Stimulated activated CD8-positive, alpha-beta memory T cell treated with anti-CD3 and anti-CD28 coated beads, Interleukin-4, amount 100 ng/mL, for 4 hours (primary cell): ENCODE measurements around the gene IL6.

Experiments used
- DNase-seq, 2 donors: peaks; one replicate each; pipeline ENCODE4 v3.0.0-alpha.2; 2020; ENCODE audit warnings: low read depth in 2 of 2, low spot score in 1 of 2

The IL6 gene

DNA sequence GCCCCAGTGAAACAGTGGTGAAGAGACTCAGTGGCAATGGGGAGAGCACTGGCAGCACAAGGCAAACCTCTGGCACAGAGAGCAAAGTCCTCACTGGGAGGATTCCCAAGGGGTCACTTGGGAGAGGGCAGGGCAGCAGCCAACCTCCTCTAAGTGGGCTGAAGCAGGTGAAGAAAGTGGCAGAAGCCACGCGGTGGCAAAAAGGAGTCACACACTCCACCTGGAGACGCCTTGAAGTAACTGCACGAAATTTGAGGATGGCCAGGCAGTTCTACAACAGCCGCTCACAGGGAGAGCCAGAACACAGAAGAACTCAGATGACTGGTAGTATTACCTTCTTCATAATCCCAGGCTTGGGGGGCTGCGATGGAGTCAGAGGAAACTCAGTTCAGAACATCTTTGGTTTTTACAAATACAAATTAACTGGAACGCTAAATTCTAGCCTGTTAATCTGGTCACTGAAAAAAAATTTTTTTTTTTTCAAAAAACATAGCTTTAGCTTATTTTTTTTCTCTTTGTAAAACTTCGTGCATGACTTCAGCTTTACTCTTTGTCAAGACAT, 574 bp upstream of the IL6 start:
- DNase-seq: no peak

DNA sequence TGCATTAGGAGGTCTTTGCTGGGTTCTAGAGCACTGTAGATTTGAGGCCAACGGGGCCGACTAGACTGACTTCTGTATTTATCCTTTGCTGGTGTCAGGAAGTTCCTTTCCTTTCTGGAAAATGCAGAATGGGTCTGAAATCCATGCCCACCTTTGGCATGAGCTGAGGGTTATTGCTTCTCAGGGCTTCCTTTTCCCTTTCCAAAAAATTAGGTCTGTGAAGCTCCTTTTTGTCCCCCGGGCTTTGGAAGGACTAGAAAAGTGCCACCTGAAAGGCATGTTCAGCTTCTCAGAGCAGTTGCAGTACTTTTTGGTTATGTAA, 675 bp downstream of the IL6 start:
- DNase-seq: no peak

DNA sequence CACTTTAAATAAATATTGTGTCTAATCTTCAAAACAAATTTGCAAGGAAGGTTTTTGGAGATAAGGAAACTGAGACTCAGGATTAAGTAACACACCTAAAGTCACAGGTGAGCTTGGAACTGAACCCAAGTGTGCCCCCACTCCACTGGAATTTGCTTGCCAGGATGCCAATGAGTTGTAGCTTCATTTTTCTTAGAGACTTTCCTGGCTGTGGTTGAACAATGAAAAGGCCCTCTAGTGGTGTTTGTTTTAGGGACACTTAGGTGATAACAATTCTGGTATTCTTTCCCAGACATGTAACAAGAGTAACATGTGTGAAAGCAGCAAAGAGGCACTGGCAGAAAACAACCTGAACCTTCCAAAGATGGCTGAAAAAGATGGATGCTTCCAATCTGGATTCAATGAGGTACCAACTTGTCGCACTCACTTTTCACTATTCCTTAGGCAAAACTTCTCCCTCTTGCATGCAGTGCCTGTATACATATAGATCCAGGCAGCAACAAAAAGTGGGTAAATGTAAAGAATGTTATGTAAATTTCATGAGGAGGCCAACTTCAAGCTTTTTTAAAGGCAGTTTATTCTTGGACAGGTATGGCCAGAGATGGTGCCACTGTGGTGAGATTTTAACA, 1.5 kb downstream of the IL6 start:
- DNase-seq: no peak

DNA sequence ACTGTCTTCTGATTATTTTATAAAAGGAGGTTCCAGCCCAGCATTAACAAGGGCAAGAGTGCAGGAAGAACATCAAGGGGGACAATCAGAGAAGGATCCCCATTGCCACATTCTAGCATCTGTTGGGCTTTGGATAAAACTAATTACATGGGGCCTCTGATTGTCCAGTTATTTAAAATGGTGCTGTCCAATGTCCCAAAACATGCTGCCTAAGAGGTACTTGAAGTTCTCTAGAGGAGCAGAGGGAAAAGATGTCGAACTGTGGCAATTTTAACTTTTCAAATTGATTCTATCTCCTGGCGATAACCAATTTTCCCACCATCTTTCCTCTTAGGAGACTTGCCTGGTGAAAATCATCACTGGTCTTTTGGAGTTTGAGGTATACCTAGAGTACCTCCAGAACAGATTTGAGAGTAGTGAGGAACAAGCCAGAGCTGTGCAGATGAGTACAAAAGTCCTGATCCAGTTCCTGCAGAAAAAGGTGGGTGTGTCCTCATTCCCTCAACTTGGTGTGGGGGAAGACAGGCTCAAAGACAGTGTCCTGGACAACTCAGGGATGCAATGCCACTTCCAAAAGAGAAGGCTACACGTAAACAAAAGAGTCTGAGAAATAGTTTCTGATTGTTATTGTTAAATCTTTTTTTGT, 2.3 kb downstream of the IL6 start:
- DNase-seq: no peak

DNA sequence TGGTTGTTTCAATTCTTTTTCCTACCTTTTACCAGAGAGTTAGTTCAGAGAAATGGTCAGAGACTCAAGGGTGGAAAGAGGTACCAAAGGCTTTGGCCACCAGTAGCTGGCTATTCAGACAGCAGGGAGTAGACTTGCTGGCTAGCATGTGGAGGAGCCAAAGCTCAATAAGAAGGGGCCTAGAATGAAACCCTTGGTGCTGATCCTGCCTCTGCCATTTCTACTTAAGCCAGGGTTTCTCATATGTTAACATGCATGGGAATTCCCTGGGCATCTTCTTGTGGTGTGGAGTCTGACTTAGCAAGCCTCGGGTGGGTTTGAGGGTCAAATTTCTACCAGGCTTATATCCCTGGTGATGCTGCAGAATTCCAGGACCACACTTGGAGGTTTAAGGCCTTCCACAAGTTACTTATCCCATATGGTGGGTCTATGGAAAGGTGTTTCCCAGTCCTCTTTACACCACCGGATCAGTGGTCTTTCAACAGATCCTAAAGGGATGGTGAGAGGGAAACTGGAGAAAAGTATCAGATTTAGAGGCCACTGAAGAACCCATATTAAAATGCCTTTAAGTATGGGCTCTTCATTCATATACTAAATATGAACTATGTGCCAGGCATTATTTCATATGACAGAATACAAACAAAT, 3.2 kb downstream of the IL6 start:
- DNase-seq: no peak

DNA sequence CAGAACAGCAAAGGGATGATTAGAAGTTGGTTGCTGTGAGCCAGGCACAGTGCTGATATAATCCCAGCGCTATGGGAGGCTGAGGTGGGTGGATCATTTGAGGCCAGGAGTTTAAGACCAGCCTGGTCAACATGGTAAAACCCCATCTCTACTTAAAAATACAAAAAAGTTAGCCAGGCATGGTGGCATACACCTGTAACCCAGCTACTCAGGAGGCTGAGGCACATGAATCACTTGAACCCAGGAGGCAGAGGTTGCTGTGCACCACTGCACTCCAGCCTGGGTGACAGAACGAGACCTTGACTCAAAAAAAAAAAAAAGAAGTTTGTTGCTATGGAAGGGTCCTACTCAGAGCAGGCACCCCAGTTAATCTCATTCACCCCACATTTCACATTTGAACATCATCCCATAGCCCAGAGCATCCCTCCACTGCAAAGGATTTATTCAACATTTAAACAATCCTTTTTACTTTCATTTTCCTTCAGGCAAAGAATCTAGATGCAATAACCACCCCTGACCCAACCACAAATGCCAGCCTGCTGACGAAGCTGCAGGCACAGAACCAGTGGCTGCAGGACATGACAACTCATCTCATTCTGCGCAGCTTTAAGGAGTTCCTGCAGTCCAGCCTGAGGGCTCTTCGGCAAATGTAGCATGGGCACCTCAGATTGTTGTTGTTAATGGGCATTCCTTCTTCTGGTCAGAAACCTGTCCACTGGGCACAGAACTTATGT, 4.1 kb downstream of the IL6 start:
- no peak for DNase-seq

DNA sequence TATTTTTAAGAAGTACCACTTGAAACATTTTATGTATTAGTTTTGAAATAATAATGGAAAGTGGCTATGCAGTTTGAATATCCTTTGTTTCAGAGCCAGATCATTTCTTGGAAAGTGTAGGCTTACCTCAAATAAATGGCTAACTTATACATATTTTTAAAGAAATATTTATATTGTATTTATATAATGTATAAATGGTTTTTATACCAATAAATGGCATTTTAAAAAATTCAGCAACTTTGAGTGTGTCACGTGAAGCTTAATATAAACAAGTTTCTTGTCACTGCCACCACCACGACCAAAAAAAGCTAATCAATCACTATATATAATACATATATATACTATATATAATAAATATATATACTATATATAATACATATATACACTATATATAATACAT, 4.8 kb downstream of the IL6 start:
- DNase-seq: no peak

DNA sequence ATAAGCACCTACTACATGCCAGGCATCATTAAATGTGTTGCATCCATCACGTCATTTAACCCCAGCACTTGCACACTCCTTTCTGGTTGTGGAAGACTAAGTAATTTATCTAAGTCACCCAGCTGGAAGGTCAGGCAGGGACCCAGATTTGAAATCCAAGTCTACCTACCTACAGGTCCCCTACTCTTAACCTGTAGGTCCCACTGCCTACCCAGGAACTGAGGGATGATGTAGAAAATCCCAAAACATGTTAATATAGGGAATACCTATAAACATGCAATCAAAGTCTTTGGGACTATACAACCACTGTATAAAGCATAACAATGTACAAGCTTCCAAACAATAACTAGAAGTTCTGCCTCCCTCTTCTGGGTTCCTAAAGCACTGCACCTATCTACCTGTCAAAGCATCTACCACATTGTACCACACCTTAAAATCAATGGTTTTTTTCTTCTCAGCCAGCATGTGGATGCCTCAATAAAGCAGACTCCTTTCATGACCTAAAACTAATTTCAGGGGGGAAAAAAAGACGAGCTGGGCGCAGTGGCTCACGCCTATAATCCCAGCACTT, 5.6 kb downstream of the IL6 start:
- DNase-seq: no peak

DNA sequence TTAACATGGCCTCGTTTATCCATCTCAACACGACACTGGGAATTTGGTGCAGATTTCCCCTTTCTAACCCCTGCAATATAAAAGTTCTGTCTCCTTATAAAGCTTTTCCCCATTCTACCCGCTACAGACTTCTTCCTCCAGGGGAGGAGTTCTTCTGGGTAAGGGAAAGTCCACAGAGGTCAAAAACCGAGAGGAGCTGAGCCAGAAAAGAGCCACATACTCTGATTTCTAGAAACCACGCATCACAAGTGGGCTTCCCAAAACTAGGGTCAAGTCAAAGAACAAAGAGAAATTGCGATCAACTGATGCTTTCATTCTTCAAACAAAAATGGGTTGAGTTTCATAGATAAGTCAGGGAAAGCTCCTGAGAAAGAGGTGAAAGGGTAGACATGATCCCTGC, 6.8 kb downstream of the IL6 start:
- DNase-seq: no peak

DNA sequence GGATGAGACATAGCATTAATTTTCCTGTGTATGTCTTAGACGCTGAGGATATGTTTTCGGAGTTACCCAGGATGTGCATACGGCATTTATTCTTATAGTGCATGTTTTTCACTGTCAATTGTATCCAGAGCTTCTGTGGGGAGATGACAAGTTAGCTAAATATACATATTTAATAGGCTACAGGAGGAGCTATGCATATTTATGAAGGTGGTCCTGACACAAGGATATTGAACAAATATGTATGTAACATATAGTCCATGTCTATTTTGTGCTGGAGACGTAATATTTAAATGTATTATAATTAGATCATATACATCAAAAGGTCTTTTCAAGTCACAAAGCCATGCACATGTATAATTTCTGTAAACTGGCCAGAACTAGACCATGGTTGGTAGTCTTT, 16.0 kb downstream of the IL6 start:
- no peak for DNase-seq

DNA sequence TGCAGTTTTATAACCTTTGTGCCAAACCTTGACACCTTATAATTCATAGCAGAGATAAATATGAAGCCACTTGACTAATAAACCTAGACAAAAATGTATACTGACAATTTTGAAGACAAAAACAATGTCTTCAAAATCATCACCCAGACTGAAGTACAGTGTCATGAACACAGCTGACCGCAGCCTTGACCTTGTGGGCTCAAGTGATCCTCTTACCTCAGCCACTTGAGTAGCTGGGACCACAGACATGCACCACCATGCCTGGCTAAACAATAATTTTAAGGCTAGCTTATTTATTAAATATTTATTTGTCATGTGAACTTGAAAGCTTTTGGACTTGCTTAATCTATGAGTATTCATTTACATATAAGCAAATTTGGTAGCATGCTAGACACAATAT, 24.3 kb downstream of the IL6 start:
- no peak for DNase-seq

DNA sequence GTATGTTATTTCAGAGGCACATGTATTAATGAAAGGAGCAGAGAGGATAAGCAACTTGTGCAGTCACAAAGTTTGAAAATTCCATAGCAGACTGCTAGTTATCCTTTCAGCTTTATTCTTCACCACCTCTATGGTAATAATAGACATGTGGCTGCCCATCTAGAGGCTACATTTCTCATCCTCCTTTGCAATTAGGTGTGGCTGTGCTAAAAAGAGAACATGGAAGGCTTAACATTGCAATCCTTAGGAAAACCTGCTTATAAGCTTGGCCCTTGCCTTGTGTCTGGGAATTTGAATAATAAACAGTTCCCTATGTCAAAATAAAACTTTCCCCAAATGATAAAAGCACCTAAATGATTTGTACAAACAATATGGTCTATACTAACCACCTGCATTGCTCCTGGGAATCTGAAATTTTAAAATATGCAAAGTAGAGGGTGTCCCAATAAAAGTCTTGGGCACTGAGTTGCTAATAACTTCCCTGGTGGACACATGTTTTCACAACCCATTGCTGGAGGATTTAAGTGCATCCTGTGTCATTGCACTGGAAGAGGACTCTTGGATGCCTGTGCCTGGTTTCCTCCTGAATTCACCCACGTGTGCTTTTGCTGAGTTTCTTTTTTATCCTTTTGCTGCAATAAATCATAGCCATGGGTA, 30.5 kb downstream of the IL6 start:
- DNase-seq: no peak

DNA sequence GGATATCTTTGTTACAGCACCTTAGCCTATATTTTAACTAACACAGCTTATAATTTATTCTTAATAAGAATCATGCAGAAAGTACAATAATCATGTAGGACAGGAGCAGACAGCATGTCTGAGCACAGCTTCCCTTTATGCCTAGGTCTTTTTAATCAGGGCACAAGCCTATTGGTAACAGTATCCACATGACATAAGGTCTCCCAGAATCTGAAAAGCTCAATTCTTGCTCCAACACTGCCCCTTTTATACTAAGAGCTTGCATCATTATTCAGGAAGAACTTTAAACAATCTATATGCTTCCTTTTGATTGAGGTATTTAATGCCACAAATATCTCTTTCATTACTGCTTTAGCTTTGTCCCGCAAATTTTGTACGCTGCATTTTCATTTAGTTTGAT, 31.6 kb downstream of the IL6 start:
- no peak for DNase-seq

DNA sequence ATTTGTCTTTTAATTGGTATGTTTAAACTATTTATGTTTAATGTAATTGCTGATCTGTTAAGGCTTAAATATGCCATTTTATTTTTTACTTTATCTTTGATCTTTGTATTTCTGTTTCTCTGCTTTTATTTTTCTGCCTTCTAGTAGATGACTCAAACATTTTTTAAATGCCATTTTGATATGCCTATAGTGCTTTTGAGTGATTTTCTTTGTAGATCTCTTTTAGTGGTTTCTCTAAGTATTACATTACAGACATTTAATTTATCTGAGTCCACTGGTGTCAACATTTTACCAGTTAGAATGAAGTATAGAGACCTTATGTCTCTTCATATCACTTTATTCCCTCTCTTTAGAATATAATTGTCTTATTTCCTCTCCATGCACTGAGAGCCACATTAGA, 32.7 kb downstream of the IL6 start:
- no peak for DNase-seq

DNA sequence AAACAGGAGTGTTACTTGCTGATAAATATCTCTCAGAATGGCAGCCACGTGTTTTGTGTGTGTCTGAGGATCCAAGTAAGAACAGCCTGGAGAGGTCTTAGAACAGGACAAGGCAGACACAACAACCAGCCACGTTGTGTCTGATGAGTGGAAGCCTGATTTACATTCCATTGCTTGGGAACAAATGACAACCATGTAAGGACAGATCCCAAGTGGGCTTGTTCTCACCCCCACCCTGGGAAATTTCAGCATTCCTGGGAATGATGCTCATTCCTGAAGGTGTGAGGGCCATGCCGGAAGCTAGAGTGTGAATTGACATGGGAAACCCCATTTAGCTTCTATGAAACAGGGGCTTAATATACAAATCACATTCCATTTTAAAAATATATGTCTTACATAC, 35.9 kb downstream of the IL6 start:
- DNase-seq: no peak

DNA sequence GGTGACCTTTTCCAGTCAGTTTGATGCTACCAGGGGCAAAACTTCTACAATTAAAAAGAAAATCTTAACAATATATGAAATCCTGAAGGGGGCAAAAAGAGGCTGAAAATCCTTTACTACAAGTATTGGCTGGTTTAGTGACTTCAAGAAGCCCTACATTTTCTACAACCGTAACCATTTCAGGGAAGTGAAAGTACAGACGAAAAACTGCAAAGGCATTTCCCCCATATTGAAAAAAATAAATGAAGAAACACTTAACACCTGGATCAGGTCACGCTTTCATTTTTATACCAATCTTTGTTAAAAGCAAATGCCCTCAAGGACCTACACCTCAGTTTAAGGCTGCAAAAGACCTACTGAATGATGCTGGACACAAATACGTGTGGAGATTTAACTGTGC, 38.6 kb downstream of the IL6 start:
- DNase-seq: no peak

DNA sequence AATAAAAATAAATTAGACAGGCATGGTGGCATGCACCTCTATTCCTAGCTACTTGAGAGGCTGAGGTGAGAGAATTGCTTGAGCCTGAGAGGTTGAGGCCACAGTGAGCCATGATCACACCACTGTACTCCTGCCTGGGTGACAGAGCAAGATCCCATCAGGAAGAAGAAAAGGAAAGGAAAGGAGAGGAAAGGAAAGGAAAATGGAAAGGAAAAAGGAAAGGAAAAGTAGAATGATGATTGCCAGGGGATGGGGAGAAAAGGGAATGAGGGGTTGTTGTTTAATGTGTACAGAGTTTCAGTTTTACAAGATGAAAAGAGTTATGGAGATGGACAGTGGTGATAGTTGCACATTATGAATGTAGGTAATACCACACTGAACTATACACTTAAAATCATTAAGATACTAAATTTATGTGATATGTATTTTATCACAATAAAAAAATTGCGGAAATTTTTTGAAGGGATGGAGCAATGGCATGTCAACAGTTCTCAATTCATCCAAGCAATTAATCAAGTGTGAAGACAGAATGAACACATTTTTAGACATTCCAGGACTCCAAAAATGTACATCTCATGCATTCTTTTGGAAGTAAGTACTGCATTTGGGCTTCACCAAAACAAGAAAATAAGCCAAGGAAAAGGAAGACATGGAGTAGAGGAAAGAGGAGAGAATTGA, 44.3 kb downstream of the IL6 start:
- no peak for DNase-seq

DNA sequence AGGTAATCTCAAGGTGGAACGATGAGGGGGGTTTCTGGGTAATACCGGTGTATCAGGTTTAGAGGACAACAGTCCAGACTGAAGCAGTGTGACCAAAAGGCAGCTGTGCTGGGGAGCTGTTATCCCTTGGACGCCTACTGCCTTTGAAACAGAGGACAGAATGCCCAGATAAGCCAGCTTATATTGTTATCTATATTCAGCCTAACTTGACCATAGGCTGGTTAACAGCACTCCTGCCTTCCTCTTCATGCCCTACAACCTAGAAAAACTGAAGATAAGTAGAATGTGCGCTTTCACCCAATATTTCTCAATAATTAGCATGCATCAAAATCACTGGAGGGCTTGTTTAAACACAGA, 44.9 kb downstream of the IL6 start:
- no peak for DNase-seq

DNA sequence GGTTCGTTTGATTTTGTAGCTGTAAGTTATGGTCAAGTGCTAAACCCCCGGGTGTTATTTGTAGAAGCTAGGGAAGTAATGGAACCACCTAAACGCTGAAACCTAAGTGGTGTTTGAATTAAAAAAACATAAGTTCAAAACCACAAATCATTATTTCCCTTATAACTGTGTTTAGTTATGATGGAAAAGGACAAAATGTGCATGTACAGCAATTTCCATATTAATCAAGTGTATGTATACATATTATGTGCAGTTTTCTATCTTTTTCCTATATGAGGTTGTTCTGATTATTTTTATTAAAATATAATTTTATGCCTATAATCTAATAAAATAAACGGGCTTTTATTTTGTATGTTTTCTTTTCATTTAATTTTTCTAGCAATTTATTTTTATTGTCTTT, 45.9 kb downstream of the IL6 start:
- no peak for DNase-seq

DNA sequence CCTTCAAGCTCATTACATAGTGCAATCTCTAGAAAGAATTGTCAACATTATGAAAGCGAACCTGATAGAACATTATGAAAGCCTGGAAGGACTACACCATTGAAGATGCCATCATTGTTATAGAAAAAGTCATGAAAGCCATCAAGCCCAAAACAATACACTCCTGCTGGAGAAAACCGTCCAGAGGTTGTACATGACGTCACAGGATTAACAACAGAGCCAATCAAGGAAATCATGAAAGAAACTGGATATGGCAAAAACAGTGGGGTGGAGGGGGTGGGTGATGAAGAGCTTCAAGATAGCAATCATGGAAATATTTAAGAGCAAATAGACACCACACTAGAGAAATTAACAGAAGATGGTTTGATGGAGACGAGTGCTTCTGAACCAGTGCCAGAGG, 50.0 kb downstream of the IL6 start:
- DNase-seq: no peak
